CD4-positive, alpha-beta T cell treated with Interferon alpha-2 for 1 hour (primary cell): ENCODE measurements around the gene MAOA.
"Not testable (repeated sequence)": the region's sequence is repeated elsewhere in the genome, so short reads cannot be mapped to it uniquely, and the experiment has no call there.

Source experiments
- DNase-seq, 2 donors: peaks; one replicate each; pipeline ENCODE4 v3.0.0-alpha.2; 2020 to 2022

Gene MAOA

DNA sequence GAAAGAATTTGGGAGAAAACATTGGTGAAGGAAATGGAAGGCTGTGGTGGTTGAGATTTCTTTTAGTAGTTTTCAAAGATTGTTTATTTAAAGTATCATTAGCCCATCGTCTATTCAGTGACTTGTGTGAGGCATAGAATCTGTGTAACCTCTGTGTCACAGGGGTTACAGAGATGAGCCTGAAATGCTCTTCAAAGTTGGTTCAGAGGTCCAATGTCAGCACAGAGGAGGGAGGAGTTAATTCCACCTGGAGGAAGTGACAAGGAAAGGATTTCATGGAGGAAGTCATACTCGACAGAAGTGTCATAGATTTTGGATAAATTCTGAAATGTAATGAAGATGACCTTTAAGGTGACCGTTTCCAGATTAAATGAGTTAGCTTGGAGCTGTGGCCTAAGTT is 8.2 kb downstream of the MAOA start:
- DNase-seq, result no peak

DNA sequence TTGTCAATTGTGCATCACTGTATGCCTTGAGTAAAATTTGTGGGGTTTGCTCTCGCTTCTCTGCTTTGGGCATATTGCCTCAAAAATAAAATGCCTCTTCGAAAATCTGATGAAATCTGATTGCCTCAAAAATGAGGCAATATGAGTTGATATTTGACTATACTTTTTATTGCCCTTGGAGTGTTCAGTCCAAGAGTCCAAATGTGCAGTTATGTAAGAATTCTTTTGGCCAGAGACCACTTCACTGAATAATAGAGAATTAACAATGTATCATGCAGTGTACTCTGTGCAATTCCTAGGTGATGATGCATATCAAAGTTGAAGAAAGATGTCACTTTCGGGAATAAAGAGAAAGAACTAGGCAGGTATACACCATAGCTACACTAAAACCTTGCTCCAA is 8.6 kb downstream of the MAOA start:
- DNase-seq, result no peak

DNA sequence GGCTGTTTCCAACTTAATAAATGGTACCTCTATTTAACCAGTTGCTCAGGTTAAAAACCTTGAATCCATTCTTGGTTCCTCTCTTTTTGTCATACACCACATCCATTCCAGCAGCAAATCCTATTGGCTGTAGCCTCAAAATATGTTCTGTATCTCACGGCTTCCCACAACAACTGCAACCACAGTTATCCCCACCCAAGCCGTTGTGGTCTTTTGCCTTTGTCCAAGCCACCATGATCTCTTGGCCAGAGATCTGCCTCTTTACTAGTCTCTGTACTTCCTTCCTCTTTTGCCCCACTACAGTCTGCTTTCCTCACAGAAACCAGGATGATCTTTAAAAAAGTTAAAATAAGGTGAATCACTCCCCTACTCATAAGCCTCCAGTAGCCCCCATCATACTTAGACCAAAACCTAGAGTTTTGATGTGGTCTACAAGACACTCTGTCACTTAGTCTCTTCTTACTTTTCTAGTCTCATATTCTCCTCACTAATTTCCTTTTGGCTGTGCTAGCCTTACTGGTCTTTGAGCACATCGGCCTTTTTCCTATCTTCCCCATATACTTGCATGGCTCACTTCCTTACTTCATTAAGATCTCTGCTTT is 10.3 kb downstream of the MAOA start:
- DNase-seq, result no peak

DNA sequence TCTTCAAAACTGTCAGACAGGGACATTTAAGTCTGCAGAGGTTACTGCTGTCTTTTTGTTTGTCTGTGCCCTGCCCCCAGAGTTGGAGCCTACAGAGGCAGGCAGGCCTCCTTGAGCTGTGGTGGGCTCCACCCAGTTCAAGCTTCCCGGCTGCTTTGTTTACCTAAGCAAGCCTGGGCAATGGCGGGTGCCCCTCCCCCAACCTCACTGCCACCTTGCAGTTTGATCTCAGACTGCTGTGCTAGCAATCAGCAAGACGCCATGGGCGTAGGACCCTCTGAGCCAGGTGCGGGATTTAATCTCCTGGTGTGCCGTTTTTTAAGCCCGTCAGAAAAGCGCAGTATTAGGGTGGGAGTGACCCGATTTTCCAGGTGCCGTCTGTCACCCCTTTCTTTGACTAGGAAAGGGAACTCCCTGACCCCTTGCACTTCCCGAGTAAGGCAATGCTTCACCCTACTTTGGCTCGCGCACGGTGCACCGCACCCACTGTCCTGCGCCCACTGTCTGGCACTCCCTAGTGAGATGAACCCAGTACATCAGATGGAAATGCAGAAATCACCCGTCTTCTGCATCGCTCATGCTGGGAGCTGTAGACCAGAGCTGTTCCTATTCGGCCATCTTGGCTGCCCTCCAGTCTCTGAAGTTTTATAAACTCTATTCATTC is 20.0 kb downstream of the MAOA start:
- DNase-seq, result not testable (repeated sequence)

DNA sequence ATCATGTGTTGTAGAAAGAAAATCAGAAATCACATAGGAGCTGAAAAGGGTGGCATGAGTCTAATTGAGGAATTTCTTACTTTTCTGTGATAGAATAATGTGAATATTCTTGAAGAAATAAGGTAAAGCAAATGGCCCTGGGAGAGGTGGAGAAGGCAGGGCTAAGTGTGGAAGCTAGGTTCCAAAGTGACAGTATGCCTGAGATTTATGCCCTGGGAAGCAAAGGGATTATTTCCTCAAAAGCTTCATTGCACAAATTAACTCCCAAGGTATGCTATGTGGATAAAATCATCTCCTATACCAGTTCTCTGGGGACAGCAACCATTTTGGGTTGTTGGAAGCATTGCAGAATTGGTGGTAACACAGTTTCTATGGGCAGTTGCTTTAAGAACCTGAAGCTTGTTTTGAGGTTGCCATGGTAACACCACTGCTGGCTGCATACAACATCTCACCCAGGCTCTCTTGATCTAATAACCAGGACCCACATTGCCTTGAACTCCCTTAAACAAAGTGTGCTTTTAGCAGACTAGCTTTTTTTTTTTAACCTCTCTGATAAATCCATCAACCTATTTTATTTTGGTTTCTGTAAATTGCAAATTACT is 21.0 kb downstream of the MAOA start:
- DNase-seq, result peak in 1 of 2 donors; percentile 29

DNA sequence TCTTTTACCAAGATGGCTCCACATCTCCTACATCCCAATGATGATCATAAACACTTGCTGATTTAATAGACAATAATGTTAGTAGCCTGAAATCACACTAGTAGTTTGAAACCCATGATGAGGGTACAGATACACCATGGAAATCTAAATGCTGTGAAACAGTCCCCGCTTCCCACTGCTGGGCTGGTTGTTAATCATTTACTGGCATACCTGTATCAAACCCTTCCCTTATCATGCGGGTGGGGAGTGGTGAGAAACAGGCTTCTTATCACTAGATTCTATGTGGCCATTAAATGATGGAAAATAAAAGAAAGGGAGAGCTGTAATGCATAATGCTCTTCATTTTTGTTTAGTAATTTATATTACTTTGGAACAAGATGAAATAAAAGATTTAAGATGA is 21.9 kb downstream of the MAOA start:
- DNase-seq, result no peak

DNA sequence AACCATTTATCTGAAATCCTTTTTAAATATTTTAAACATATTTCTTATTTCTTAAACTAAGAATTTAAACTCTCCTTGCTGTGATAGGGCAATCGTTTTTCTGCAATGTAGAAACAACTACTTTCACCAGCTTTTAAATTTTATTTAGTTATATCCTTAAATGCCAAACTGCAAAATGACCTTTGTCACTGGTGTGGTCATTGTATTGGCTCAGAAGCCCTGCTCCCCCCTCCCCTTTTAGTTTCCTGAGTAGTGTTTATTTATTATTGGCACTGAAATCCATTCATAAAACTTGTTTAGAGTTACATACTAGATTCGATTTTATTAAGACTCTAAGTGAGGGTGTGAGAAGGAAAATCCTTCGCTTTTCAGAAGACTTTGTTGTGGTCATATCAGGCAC is 23.0 kb downstream of the MAOA start:
- no peak for DNase-seq

DNA sequence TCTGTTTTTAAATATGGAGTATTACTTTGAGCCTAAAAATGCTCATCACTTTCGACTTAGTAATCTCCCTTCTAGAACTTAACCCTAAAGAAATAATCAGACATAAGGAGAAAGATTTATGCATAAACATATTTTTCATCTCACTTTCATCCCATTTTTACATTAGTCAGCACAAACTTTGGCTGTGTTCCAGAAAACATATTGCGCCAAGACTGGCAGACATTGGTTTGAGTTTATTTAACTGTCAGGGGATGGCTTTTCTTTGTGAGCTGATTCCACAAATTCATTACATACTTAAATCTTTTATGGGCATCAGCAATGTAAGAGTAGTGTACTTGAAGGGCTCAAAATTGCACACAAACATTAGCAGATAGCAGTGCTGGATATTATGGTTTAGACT is 23.7 kb downstream of the MAOA start:
- DNase-seq, result no peak

DNA sequence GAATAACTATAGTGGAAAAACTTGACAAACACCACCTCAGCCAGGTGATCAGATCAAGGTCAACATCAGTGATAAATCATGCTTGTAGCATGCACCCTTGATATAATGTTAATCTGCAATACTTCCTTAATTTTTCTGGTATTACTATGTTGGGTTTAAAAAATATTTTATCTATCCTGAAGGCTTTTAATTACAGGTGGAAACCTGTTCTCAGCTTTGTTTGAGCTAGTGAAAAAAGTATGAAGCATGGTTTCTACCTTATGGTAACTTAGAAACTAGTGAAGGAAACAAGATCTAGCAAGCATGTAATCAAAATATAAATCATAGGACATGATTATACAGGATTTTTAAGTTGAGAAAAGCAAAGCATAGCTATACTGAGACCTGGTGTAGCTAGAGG is 26.6 kb downstream of the MAOA start:
- no peak for DNase-seq

DNA sequence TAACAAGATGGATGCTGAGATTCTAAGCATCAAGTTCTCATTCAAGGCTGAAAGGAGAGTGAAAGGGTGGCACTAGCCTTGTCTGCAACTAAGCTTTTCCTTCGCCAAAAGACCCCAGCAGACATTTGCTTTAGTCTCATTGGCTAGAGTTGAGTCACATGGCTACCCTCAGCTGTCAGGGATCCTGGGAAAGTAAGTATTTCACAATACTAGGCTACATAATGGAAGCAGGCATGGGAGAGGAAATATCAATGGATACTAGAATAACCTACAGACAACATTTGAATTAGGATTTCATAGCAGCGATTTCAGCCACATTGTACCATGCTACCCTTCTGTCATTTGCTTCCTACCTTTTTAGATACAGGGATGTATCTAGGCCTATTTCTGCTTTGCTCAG is 29.1 kb downstream of the MAOA start:
- DNase-seq, result no peak

DNA sequence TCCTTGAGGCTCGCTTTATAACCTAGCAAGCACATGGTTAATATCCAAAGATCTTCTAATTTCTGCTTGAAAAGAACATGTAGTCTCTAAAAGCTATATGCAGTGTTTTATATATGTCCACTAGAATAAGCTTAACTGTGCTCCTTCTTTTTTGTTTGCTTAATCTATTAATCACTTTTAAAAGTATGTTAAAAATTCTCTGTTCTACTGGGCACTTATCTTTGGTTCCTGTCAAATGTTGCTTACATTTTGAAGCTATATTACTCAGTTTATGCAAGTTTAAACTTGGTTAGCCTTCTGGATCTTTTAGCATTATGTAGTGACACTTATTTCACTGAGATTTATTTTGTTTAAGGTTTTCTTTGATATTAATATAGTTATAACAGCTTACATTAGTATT is 32.5 kb downstream of the MAOA start:
- DNase-seq, result no peak

DNA sequence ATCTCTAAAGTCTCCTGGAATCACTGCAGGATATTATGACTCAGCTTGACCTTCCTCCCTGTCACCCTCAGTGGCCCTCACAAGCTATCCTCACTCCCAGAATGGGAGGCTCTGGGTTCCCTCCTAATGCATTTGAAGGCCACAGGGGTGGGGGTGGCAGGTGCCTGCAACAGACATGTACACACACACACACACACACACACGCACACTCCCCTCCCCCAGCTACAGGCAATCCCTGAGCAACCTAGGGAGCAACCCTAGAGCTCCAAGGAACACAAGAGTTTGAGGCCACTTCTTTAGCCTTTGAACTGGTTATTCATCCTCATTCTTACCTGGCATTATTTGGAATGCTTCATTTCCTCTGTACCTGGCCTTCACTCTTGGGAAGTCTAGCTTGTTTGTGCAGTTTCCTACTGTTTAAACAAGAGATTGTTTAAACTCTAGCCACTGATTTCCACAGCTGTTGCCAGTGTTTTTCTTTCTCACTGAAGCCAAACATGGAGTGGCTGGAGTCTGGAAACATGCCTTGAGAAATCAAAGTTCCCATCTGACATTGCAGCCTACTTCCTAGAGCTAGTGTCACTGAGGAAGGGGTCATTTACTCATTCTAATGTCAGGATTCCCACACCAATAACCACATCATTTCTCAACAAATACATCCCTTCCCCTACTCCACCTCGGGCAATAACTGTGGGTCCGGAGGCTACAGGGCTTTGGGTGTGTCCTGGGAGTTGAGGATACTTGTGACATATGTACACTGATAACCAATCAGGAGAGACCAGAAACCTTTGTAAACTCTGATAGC is 37.7 kb downstream of the MAOA start:
- no peak for DNase-seq

DNA sequence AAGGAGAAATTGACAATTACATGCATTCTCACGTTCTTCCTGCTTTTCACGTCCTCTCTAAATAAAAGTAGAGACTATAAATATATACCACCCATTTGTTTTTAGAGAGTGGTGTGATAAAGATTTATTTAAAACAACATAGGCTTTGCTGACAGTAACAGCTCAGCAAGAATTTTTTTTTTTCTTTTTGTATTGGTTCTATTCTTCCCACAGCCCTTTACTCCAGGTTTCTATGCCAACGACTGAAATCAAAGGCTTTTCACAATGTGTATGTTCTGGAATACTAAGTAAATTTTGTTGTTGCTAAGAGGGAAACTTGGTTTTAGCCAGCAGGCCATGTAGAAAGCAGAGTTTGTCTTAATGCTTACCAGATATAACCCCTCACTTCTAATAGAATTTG is 43.4 kb downstream of the MAOA start:
- no peak for DNase-seq

DNA sequence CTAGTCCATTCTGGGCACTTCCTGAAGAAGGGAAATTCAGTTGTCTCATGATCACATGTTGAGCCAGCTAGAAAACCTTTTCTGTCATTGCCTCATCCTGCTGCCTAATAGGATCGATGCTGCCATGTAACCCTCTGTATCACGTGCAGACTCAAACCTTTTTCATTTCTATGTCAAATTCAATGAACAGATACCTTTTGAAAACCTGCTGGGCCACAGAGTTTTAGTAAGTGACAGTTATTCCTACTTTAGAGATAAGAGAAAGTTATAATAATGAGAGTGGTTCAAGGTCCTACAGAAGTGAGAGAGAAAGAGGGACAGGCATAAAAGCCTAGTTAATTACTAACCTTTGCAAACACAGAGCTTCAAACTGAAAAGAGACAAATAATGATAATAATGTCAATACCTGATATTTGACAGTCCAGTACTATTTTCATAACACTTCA is 46.0 kb downstream of the MAOA start:
- DNase-seq, result no peak

DNA sequence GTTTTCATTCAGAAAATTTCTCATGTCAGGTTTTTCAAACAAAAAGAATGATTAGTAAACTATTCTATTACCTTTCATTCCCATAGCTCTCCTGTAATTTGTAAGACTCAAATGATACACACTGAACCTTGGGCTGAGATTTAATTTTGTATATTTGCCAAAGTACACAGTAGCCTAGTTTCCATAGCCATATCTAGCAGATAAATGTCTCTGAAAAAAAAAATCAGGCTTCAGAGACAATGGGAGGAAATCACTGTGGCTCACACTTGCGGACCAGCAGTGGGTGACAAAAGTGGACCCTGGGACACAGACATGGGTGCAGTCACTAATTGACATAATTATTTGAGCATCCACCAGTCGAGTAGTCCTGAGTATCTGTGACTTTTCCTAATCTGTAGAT is 46.6 kb downstream of the MAOA start:
- DNase-seq, result no peak

DNA sequence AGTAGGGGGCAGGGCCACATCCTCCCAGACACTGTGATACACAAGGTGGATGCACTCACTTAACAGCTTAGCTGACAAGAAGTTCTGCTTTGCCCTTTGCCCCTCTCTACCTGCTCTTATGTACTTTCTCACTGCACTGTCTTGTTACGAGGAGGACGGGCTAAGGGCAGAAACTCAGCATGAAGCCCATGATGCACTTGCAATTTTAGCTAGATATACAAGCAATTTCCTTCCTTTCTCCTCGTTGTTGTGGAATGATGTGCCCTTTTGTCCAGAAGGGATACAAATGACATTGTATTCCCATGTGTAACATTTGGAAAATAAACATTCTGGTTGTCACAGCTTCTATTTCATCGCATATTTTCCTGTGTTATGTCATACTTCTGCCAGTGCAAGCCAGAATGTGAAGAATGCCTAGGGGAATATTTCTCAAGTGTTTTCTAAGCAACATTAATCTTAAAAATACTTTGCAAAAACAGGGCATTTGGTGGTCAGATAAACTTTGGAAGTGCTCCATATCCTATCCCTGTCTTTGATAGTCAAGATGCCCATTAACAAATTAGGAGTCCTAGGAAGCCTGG is 47.2 kb downstream of the MAOA start:
- no peak for DNase-seq

DNA sequence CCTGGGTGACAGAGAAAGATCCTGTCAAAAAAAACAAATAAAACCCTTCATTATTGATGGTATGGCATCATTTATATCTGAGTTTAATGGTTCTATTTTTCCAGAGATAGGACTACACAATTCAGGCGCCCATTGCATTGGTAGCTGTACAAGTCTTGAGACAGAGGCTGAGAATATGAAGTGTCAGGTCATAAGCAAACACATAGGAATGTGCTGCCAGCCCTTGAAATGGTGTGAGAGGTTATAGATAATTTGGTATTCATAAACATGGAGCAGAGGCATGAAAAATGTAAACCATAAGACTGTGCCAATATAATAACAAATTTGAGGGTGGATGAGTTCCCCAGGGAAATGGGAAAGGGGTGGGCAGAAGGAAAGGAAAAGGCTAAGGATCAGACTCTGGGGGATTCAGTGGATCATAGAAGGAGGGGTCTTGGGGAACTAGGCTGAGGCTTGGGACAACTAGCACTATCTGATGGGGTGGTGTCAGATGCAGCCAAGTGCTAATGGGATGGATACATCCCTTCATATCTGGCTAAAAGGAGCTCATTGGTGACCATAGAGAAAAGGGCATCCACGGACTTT is 50.8 kb downstream of the MAOA start:
- DNase-seq, result no peak

DNA sequence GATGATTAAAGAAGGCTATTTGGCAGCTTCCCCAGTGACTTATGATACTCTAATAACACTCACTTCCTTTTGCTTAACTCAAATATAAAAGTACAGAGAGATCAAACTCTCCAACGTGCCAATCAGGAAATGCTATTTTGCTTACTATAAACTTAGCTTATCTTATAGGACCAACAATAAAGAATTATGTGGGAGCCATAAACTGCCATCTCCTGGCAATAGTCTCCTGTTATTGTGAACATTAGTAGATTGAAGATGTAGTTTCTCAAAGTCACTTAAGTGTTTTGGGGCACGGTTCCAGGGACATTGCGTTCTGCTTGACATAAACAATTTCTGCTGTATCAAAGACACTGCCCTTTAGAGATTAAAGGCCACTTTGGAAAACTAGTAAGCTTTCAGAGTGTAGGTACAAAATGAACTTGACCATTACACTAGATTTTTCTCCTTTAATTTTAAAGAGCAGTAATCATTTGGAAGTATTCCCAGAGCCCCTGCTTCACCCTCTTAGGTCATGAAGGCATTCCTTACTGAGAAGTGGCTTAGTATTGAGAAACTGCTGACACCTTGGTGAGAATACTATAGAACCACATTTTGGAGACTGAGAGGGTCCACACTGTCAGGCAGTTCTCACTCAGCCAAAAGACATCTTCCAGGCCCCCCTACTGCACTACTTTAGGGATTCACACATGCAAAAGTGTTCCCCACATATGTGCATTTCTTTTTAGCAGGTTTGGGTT is 51.9 kb downstream of the MAOA start:
- no peak for DNase-seq

DNA sequence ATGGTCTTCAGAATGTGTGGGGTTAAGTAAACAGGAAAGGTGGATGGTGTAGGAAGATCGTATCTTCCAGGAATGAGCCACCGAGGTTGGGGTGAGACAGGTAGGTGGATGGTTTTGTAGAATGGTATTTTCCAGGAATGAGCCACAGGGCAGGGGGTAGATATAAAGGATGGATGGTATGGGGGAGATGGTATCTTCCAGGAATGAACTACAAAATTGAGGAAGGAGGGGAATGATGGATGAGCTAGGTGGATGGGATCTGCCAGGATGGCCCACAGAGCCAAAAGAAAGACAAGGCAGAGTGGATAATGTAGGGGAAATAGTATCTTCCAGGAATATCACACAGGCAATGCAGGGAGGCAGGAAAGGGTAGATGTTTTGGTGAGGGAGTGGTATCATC is 60.0 kb downstream of the MAOA start:
- DNase-seq, result no peak

DNA sequence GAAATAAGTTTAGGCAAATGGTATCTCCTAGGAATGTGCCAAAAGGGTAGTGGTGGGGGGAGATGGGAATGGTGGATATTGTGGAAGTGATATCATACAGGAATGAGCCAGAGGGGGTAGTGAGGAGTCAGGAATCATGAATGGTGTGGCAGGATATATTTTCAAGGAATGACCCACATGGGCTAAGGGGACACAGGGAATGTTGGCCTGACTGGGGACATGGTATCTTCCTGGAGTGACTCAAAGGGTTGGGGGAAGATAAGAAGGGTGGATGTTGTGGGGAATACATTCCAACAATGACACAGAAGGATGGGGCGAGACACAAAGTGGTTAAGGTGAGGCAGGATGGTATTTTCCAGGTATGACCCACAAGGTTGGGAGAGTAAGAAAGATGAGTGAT is 60.6 kb downstream of the MAOA start:
- no peak for DNase-seq

DNA sequence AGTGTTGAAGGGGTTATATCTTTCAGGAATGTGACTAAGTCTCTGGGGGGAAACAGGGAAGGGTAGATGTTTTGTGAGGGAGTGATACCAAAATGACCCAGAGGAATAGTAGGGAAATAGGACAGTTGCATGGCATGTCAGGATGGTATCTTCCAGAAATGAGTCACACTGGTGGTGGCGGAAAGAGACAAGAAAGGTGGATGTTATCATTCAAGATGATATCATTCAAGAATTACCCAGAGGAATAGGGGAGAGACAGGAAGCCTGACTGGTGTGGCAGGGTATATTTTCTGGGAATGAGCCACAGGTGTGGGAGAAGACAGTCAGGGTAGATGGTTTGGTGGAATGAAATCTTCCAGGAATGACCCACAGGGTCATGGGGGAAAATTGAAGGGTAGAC is 61.1 kb downstream of the MAOA start:
- no peak for DNase-seq

DNA sequence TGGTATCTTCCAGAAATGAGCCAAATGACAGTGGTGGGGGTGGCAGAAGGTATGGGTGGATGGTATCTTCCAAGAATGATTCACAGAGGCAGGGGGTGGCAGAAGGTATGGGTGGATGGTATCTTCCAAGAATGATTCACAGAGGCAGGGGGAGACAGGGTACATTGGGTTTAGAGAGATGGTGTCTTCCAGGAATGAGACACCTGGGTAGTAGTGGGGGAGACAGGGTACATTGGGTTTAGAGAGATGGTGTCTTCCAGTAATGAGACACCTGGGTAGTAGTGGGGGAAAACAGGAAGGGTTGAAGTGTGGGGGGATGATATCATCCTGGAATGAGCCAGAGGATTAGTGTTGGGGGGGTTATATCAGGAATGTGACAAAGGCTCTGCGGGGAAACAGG is 62.0 kb downstream of the MAOA start:
- DNase-seq, result no peak
